Measurements from ENCODE around the gene MT1H.
"Not testable (repeated sequence)": the region's sequence is repeated elsewhere in the genome, so short reads cannot be mapped to it uniquely, and the experiment has no call there.

Gene MT1H

GRCh38 chr16:56665286-56666261, 4.0 kb upstream of the MT1H start:
- DNase-seq, result not testable (repeated sequence)

DNA sequence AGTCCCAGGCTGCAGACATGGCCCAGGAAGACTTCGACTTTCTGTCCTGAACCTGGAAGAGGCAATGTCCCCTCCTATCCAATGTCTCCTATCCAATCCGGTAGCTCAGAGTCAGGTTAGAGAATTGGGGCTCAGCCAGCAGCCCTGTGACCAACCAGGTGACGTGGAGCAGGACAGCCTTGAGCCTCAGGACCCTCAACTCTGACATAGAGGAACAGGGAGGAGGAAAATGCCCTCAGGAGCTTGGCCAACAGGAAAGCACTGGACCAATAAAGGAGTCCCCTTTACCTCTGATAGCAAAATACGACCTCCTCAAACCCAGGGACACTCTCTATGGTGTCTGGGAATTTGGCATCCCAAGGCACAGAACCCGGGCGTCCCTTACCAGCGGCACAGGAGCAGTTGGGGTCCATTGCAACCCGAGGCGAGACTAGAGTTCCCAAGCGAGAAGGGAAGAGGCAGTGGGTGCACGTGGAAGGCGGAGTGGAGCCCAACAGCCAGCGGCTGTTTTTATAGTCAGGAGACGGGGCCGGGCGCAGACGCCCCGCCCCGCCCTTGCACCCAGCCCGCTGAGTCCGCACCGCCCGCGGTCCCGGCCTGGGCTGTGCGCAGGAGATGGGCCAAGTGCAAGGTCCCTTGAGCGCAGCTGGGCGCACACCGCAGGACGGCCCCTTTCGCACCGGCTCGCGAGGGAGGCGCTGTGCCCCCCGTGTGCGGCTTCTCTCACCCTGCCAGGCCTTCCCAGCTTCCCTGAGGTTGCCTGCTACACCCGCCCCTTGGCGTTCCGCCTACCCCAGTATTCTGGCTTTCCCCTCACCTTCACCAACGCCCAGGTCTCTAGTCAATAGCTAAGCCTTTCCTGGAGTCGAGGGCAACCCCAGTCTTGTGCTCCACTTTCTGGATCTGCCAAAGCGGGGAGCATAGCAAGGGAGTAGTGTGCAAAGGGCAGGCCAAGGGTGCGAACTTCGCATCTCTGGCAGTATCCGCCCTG, 1.7 kb upstream of the MT1H start, which contains the start of gene MT1G:
Gene MT1G (minus strand): TSS at position 485 of the 991 bp plus-strand sequence. CDS start 72 bp downstream, at position 413.
- no peak for DNase-seq

GRCh38 chr16:56669840-56670619, 416 bp downstream of the MT1H start:
- DNase-seq, result no peak

DNA sequence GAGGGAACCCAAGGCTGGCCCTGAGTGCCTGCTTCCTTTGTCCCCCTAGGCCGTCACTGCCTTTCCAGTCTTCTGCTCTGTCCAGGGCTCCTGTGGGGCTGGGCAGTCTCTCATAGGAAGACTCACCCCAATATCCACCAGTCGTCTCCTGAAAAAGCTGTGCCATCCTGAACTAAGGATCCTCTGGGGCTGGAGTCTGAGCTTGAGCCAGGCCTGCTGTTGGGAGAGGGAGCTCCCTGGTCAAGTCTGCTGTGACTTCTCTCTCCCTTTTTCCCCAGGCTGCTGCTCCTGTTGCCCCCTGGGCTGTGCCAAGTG, 963 bp downstream of the MT1H start:
- no peak for DNase-seq

DNA sequence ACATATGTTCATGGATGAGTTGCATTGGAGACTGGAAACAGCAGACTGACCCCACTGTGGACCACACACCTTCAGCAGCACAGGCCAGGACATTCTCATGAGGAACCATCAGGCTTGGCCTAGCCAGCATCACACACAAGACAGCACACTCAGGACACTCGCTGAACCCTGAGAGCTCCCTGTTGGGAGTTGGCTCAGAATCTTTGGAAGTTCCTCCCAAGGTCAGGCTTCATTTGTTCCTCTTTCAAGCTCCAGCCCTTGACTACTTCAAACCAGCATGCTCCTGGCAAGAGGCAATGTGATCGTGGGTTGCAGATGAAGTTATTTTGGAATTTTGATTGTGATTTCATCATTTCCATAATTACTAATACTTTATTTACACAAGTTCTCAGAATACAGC, 2.1 kb downstream of the MT1H start:
- DNase-seq, result not testable (repeated sequence)

DNA sequence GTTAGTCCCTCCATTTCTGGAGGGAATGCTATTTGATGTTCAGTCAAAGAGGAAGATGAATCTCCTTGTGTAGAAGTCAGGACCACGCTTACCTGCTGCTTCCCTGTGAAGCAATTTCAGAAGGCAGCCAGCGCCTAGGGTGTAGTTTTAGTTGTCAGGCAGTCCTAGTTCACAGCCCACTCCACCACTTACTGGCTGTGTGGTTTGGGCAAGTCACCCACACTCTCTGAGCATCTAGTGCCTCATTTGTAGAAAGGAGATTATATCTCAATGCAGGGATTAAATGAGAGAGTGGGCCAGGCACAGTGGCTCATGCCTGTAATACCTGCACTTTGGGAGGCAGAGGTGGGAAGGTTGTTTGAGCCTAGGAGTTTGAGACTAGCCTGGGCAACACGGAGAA, 2.6 kb downstream of the MT1H start:
- DNase-seq, result not testable (repeated sequence)

DNA sequence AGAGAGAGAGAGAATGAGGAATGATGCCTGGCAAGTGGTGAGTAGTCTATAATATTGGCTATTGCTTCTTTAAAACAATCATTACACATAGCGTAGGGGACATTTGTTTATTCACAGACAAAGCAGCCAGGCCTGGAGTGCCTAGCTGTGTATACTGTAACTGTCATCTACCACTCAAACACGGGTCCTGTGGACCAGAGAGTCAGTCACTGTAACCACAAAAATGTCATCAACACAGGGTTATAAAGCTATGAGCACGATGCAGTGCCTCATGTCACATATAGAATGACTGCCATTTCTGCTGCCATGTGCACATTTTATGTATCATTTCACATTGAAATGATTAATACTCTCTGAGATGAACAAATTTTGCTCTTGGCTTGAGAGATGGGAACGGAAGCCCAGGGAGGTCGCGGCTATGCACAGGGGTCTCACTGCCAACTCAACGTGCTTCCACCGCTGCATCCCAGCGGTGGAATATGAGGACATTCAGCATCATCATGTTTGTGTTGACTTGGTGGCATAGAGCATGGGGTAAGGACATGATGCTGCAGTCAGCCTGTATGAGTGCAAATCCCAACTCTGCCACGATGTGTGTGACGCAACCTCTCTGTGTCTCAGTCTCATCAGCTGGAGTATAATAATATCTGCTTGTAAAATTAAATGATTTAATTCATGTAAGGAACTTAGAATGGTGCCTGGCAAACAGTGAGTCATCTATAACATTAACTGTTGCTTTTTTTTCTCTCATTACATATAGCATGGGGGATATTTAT, 3.3 kb downstream of the MT1H start:
- DNase-seq, result no peak

DNA sequence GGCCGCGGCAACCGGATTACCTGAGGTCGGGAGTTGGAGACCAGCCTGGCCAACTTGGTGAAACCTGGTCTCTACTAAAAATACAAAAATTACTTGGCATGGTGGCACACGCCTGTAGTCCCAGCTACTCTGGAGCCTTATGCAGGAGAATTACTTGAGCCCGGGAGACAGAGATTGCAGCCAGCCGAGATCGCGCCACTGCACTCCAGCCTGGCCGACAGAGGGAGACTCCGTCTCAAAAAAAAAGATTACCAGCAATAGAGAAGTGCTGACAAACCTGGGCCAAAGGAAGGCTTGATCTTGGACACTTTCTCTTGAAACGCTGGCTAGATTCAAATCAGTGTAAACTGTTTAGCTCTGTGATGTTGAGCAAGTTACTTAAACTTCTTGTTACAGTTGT, 4.3 kb downstream of the MT1H start:
- DNase-seq, result no peak

- not testable (repeated sequence) for DNase-seq
These were observed 5.0 kb downstream of the MT1H start for GRCh38 chr16:56674570-56674969.

DNA sequence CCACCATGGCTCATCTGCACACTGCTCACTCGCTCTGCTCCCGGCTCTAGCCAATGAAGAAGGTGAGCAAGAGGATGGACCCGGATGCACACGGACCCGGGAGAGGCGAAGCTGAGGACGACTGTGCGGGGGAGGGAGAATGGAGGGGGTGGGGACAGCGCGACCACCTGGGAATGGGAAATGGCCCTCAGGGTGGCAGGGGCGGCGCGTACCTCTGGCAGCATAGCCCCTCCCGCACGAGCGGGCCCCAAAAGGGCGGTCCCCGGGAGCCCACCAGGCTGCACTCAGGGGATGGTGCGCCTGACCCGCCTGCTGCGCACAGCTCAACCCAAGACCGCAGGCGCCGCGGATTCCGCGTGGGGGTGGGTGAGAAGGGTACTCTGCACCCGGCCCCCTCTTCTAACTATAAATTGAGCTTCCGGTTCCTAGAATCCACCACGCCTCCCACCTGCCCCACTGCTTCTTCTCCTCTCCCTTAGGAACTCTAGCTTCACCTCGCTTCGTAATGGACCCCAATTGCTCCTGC, 6.1 kb downstream of the MT1H start:
- peak; percentile 13 for DNase-seq

GRCh38 chr16:56677474-56677873, 7.9 kb downstream of the MT1H start:
- no peak for DNase-seq

- no peak for DNase-seq
These were observed 9.6 kb downstream of the MT1H start for GRCh38 chr16:56679078-56679730.

DNA sequence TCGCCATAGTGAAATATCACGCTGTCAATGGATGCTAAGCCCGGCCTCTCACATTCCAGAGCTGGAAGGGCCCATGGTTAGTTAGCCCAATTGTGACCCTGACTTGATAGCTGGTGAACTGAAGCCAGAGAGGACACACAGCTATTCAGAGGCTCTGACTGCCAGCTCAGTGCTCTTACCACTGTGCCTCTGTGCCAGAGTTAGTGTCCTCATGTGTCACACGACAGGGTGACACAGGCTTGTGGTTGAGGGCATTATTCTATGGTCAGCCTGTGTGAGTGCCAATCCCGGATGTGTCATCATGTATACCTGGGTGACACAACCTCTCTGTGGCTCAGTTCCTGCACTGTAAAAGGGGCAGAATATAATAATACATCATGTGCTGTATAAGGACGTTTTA, 10.2 kb downstream of the MT1H start:
- DNase-seq, result peak; percentile 19

- peak; percentile 84 for DNase-seq
These were observed 12.5 kb downstream of the MT1H start, which contains the start of gene MT1X for GRCh38 chr16:56681939-56682702. MT1X (plus strand) TSS chr16:56682470; CDS start chr16:56682541, 71 bp downstream.

GRCh38 chr16:56682703-56683397, 13.2 kb downstream of the MT1H start:
- no peak for DNase-seq

GRCh38 chr16:56683424-56684172, 14.0 kb downstream of the MT1H start:
- DNase-seq, result no peak

- DNase-seq, result no peak
These were observed 14.8 kb downstream of the MT1H start for GRCh38 chr16:56684256-56684925.
